ENCODE measurements around the gene SLC25A21. TPM values are rescaled to one million over a fixed set of nuclear protein-coding genes. Genes with fewer than 3 reads are reported as not detected.

The SLC25A21 gene
- total and polyA plus RNA-seq, 7 donors = 0.13 to 1.5 (median 1.1) TPM; not detected in 2

DNA sequence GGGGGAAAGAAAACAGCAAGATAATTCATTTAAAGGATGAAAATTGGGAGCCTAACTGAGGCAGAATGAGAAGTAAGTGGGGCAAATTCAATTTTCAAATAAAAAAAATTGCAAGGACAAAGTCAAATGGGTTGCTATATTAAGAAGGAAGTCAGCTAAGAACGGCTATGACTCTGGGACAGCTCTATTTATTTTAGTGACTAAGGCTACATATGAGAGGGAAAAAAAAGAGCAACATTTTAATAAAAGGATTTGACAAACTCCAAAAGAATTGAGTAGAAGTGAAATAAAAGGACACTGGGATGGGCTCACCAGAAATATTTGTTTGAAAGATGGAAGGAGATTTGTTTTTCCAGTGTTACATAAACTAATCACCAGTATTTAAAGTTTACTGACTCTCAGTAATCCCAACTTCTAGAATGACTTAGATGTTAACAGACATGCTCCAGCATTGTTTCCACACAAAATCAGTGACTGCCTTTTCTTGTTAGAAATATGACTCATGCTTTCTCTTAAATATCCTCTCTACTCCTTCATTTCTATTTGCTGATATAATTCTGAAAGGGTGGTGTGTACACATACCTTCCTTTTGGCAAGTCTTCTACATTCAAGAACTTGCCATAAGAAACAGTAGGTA lies 198.5 kb downstream of the SLC25A21 start:
- Histone ChIP-seq H3K4me3 (no peak overlapping the region), H3K27me3 (no peaks in the 10 kb centered on the region), H3K4me1 (no peaks in the 10 kb centered on the region), H3K9me3 (no peaks in the 10 kb centered on the region), H3K36me3 (no peaks in the 10 kb centered on the region), H3K27ac (no peak overlapping the region)
- intact Hi-C loops (cut with DNase I) = no loop called here
- no peak for DNase-seq
- TF ChIP-seq POLR2A (IDR thresholded peaks at IDR 0.05) = no peak
- TF ChIP-seq EP300 (IDR thresholded peaks at IDR 0.05) = no peak
- TF ChIP-seq POLR2AphosphoS5 (IDR thresholded peaks at IDR 0.05) = no peak
- TF ChIP-seq, protein P1, sequence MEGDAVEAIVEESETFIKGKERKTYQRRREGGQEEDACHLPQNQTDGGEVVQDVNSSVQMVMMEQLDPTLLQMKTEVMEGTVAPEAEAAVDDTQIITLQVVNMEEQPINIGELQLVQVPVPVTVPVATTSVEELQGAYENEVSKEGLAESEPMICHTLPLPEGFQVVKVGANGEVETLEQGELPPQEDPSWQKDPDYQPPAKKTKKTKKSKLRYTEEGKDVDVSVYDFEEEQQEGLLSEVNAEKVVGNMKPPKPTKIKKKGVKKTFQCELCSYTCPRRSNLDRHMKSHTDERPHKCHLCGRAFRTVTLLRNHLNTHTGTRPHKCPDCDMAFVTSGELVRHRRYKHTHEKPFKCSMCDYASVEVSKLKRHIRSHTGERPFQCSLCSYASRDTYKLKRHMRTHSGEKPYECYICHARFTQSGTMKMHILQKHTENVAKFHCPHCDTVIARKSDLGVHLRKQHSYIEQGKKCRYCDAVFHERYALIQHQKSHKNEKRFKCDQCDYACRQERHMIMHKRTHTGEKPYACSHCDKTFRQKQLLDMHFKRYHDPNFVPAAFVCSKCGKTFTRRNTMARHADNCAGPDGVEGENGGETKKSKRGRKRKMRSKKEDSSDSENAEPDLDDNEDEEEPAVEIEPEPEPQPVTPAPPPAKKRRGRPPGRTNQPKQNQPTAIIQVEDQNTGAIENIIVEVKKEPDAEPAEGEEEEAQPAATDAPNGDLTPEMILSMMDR (IDR thresholded peaks at IDR 0.05) = no peak
- 20 to 42% methylated on average over 1 of the region's 1 CpG for WGBS, 2 donors

DNA sequence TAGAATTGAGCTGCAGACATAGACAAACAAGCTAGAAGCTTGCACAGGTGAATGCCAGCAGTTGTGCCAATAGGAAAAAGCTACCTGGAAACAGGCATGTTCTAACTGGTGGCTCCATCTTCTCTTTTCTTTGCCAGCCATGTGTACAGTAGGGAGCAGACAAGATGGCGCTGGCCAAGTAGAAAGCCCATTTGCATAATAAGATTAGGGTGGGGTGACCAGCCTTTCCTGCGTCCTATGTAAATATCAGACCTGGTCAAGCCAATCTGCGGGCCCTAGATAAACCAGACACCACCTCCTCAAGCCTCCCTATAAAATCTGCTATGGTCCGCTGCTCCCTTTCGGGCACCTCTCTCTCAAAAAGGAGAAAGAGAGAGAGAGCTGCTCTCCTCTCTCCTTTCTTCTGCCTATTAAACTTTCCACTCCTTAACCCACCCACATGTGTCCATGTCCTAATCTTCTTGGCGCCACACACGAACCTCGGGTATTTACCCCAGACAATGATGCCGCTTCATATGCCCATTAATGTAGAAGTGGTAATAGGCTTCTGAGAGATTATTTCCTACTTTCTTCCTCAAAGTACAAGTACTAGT lies 201.0 kb downstream of the SLC25A21 start:
- Histone ChIP-seq H3K4me3 (no peak overlapping the region), H3K9me3 (no peaks in the 10 kb centered on the region), H3K4me1 (no peaks in the 10 kb centered on the region), H3K27ac (no peak overlapping the region), H3K27me3 (no peaks in the 10 kb centered on the region), H3K36me3 (no peaks in the 10 kb centered on the region)
- intact Hi-C loops (cut with DNase I) = no loop called here
- no peak for DNase-seq
- whole genome bisulfite sequencing, 2 donors = 93 to 95% methylated on average over 9 of the region's 9 CpGs
- TF ChIP-seq EP300 (IDR thresholded peaks at IDR 0.05) = no peak
- TF ChIP-seq POLR2A (IDR thresholded peaks at IDR 0.05) = no peak
- no peak for TF ChIP-seq POLR2AphosphoS5 (IDR thresholded peaks at IDR 0.05)
- TF ChIP-seq, protein P1 (IDR thresholded peaks at IDR 0.05) = no peak

DNA sequence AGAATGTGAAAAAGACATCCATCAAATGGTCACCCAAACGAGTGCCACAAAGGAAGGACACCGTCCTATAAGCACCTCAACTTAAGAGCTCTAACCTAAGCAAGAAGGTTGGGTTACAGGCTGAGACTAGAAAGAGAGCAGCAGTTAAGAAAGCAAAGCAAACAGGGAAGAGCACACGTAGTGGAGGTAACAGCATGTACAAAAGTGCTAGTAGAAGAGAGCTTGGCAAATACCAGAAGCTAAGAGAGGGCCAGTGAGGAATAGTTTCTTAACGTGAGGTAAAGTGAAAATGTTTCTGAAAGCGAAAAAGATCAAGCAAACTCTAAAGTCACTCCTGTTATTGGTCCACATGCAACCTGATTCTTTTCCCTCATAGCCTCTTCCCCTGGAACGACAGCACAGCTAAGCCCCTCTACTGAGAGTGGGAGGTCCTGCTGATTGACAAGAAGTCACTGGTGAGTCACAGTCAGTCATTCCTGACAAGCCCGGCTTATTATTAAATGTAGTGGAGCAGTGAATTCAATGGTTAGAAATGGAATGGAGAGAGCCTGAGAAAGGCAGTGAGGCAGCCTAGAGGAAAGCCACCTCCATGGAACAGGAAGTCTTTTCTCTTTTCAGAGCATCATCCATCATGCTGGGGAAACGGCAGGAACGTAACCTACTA lies 204.4 kb downstream of the SLC25A21 start:
- Histone ChIP-seq H3K4me3 (no peak overlapping the region), H3K27me3 (no peaks in the 10 kb centered on the region), H3K9me3 (no peaks in the 10 kb centered on the region), H3K27ac (no peak overlapping the region), H3K4me1 (no peaks in the 10 kb centered on the region), H3K36me3 (no peaks in the 10 kb centered on the region)
- no peak for DNase-seq
- TF ChIP-seq, protein P1 (IDR thresholded peaks at IDR 0.05) = no peak
- no peak for TF ChIP-seq POLR2AphosphoS5 (IDR thresholded peaks at IDR 0.05)
- TF ChIP-seq EP300 (IDR thresholded peaks at IDR 0.05) = no peak
- no peak for TF ChIP-seq POLR2A (IDR thresholded peaks at IDR 0.05)
- 62 to 72% methylated on average over 9 of the region's 9 CpGs for WGBS, 2 donors
- intact Hi-C loops (cut with DNase I) = no loop called here

DNA sequence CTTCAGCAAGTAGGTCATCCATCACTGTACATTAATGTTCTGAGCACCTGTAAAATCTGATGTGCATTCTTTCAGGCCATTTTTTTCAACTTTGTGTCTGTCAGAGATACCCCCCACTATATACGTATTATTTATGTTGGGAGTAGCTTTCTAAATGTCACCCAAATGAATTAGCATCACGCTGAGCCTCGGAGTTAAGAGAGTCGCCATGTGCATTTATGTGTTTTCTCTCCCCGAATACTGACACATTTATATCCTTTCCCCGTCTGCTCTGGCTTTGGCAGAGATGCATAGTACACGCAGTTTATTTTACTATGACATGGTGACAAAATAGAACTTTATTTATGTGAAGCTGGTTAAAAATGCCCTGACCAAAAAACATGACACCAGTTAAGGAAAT lies 216.4 kb downstream of the SLC25A21 start:
- no peaks in the 10 kb centered on the region for H3K9me3 ChIP-seq
- H3K4me3 ChIP-seq = no peak overlapping the region
- H3K27ac ChIP-seq = no peak overlapping the region
- H3K27me3 ChIP-seq = no peaks in the 10 kb centered on the region
- H3K4me1 ChIP-seq = peaks cover 0 to 9% (median 7%) of the 10 kb centered on the region in 4 donors
- 75 to 86% methylated on average over 7 of the region's 7 CpGs for WGBS, 2 donors
- H3K36me3 ChIP-seq = no peaks in the 10 kb centered on the region
- TF ChIP-seq POLR2AphosphoS5 (IDR thresholded peaks at IDR 0.05) (no peak), EP300 (IDR thresholded peaks at IDR 0.05) (no peak), POLR2A (IDR thresholded peaks at IDR 0.05) (no peak)
- TF ChIP-seq, protein P1 (IDR thresholded peaks at IDR 0.05) = no peak
- no peak for DNase-seq
- intact Hi-C loops (cut with DNase I) = no loop called here
